NAMALWA (cell line): ENCODE measurements around the gene USF3.

ENCODE experiments used
- DNase-seq: peaks from one replicate; pipeline ENCODE4 v3.0.0-alpha.2; 2015; ENCODE audit warnings: low spot score

Gene USF3

GRCh38 chr3:113695786-113696645 lies at the start of gene USF3:
Gene USF3, minus strand, starts transcription at chr3:113696642. Its CDS starts 21,764 bp downstream, at chr3:113674878.
- DNase-seq: peak; percentile 82

GRCh38 chr3:113745756-113746547 lies 49.5 kb upstream of the USF3 start, which contains the start of gene NAA50:
Gene NAA50, minus strand, starts transcription at chr3:113746249. Its CDS starts 300 bp downstream, at chr3:113745949.
- peak; percentile 93 for DNase-seq

GRCh38 chr3:113744941-113745755 lies 48.7 kb upstream of the USF3 start:
- peak; percentile 94 for DNase-seq

- DNase-seq: no peak
Measured at GRCh38 chr3:113743006-113743630, 46.7 kb upstream of the USF3 start.

- DNase-seq: no peak
Measured at GRCh38 chr3:113741620-113742019, 45.2 kb upstream of the USF3 start.

- DNase-seq: no peak
Measured at GRCh38 chr3:113741086-113741485, 44.6 kb upstream of the USF3 start.

- peak; percentile 86 for DNase-seq
Measured at GRCh38 chr3:113736548-113737089, 40.2 kb upstream of the USF3 start.

- DNase-seq: no peak
Measured at GRCh38 chr3:113731694-113732093, 35.3 kb upstream of the USF3 start.

GRCh38 chr3:113730550-113730949 lies 34.1 kb upstream of the USF3 start:
- no peak for DNase-seq

- DNase-seq: no peak
Measured at GRCh38 chr3:113728661-113729060, 32.2 kb upstream of the USF3 start.

- no peak for DNase-seq
Measured at GRCh38 chr3:113721636-113722035, 25.2 kb upstream of the USF3 start.

GRCh38 chr3:113719758-113720157 lies 23.3 kb upstream of the USF3 start:
- DNase-seq: no peak

GRCh38 chr3:113719294-113719693 lies 22.9 kb upstream of the USF3 start:
- DNase-seq: no peak

GRCh38 chr3:113717818-113718217 lies 21.4 kb upstream of the USF3 start:
- DNase-seq: no peak

GRCh38 chr3:113717308-113717707 lies 20.9 kb upstream of the USF3 start:
- DNase-seq: no peak

GRCh38 chr3:113714702-113715101 lies 18.3 kb upstream of the USF3 start:
- DNase-seq: no peak

- DNase-seq: no peak
Measured at GRCh38 chr3:113712129-113712528, 15.7 kb upstream of the USF3 start.

GRCh38 chr3:113707835-113708234 lies 11.4 kb upstream of the USF3 start:
- DNase-seq: no peak

- DNase-seq: no peak
Measured at GRCh38 chr3:113698956-113699355, 2.5 kb upstream of the USF3 start.

GRCh38 chr3:113698213-113698742 lies 1.8 kb upstream of the USF3 start:
- DNase-seq: no peak

- DNase-seq: peak; percentile 51
Measured at GRCh38 chr3:113697500-113698090, 1.2 kb upstream of the USF3 start.
